GM21390 (cell line): ENCODE measurements around the gene TEX101.

Experiments used
- ATAC-seq: cut with Tn5 transposase; IDR thresholded peaks from one replicate; pipeline ENCODE4 v1.9.1; 2021; ENCODE audit not compliant: unreplicated experiment

Gene TEX101

GRCh38 chr19:43445426-43445825 lies 30.7 kb downstream of the TEX101 start:
- ATAC-seq = no peak

- ATAC-seq = no peak
Measured at GRCh38 chr19:43446746-43447489, 32.2 kb downstream of the TEX101 start.

- ATAC-seq = no peak
Measured at GRCh38 chr19:43447655-43448054, 33.0 kb downstream of the TEX101 start.

- no peak for ATAC-seq
Measured at GRCh38 chr19:43450545-43450997, 35.9 kb downstream of the TEX101 start.

- ATAC-seq = no peak
Measured at GRCh38 chr19:43452582-43452981, 37.9 kb downstream of the TEX101 start.

- ATAC-seq = no peak
Measured at GRCh38 chr19:43454031-43454430, 39.3 kb downstream of the TEX101 start.

- ATAC-seq = no peak
Measured at GRCh38 chr19:43455321-43456113, 40.8 kb downstream of the TEX101 start.

- no peak for ATAC-seq
Measured at GRCh38 chr19:43457809-43458208, 43.1 kb downstream of the TEX101 start.

GRCh38 chr19:43460362-43461016 lies 45.8 kb downstream of the TEX101 start:
- no peak for ATAC-seq

- ATAC-seq = no peak
Measured at GRCh38 chr19:43461303-43461702, 46.6 kb downstream of the TEX101 start.

GRCh38 chr19:43462383-43462782 lies 47.7 kb downstream of the TEX101 start:
- ATAC-seq = no peak

GRCh38 chr19:43462785-43463380 lies 48.2 kb downstream of the TEX101 start:
- ATAC-seq = no peak

- peak; percentile 81 for ATAC-seq
Measured at GRCh38 chr19:43463381-43464133, 48.9 kb downstream of the TEX101 start.

- ATAC-seq = peak; percentile 39
Measured at GRCh38 chr19:43464134-43464775, 49.6 kb downstream of the TEX101 start.

GRCh38 chr19:43465468-43466120 lies 50.9 kb downstream of the TEX101 start, which contains the start of gene LYPD3:
LYPD3 (minus strand) TSS chr19:43465608; CDS start chr19:43465571, 37 bp downstream.
- no peak for ATAC-seq

- ATAC-seq = no peak
Measured at GRCh38 chr19:43466793-43467192, 52.1 kb downstream of the TEX101 start.

- no peak for ATAC-seq
Measured at GRCh38 chr19:43467276-43467675, 52.6 kb downstream of the TEX101 start.

GRCh38 chr19:43467730-43468129 lies 53.0 kb downstream of the TEX101 start:
- no peak for ATAC-seq
